Smooth muscle cell (in vitro differentiated cells): ENCODE measurements around the gene DNAJB9. TPM values are rescaled to one million over a fixed set of nuclear protein-coding genes. Genes with fewer than 3 reads are reported as not detected.

ENCODE experiments used
- DNase-seq: peaks from one replicate; lab custom pipeline; 2025; ENCODE audit not compliant: unreplicated experiment; lab: John Stamatoyannopoulos, UW
- H2AFZ ChIP-seq: fragments of 200-600 bp; sonication (generic); 2 replicates; pipeline ENCODE4 v1.6.0; 2016; ENCODE audit warnings: antibody characterized with exemption, low read depth, mild to moderate bottlenecking
- H3F3A ChIP-seq: fragments of 200-600 bp; sonication (generic); 2 replicates; pipeline ENCODE4 v1.6.0; 2017; ENCODE audit warnings: antibody characterized with exemption, low read depth
- H3K27ac ChIP-seq: fragments of 200-600 bp; sonication (generic); 2 replicates; pipeline ENCODE4 v1.5.1; 2016; ENCODE audit warnings: low read depth, mild to moderate bottlenecking
- H3K27me3 ChIP-seq: fragments of 200-600 bp; sonication (generic); 2 replicates; pipeline ENCODE4 v1.6.1; 2016; ENCODE audit warnings: low read depth, mild to moderate bottlenecking
- H3K36me3 ChIP-seq: fragments of 200-600 bp; sonication (generic); 2 replicates; pipeline ENCODE4 v1.5.1; 2016; ENCODE audit warnings: low read depth
- H3K4me1 ChIP-seq: fragments of 200-600 bp; sonication (generic); 2 replicates; pipeline ENCODE4 v1.5.1; 2016; ENCODE audit warnings: low read depth
- H3K4me2 ChIP-seq: fragments of 200-600 bp; sonication (generic); 2 replicates; pipeline ENCODE4 v1.6.0; 2016; ENCODE audit warnings: mild to moderate bottlenecking
- H3K4me3 ChIP-seq: fragments of 200-600 bp; sonication (generic); 2 replicates; pipeline ENCODE4 v1.5.1; 2016; ENCODE audit warnings: mild to moderate bottlenecking
- H3K79me2 ChIP-seq: fragments of 200-600 bp; sonication (generic); 2 replicates; pipeline ENCODE4 v1.6.0; 2016; ENCODE audit warnings: low read depth, mild to moderate bottlenecking
- H3K9ac ChIP-seq: fragments of 200-600 bp; sonication (generic); 2 replicates; pipeline ENCODE4 v1.6.0; 2016; ENCODE audit warnings: low read depth
- H3K9me3 ChIP-seq: fragments of 200-600 bp; sonication (generic); replicated peaks from 2 replicates; pipeline ENCODE4 v1.5.1; 2016; ENCODE audit warnings: low read depth
- H4K20me1 ChIP-seq: fragments of 200-600 bp; sonication (generic); 2 replicates; pipeline ENCODE4 v1.6.0; 2016; ENCODE audit warnings: low read depth
- WGBS: methylation state at CpG from one replicate; pipeline ENCODE4 v1.1.7; 2016; ENCODE audit warnings: low lambda C conversion rate; 5-methylcytosine and 5-hydroxymethylcytosine counted together
- polyA plus RNA-seq: library from polyadenylated mRNA; unstranded; fragments of >200 nt; fragmentation: Nextera tagmentation; extraction: Ambion mirVana; gene quantifications from 2 replicates; pipeline ENCODE4 v1.2.1, GENCODE V29; 2016
- total RNA-seq: library from RNA; depleted of rRNA; stranded (reverse); fragments of >200 nt; gene quantifications from 2 replicates; pipeline ENCODE4 v1.2.3, GENCODE V29; 2014
- TF ChIP-seq, protein P1 (sequence below): fragments of 200-600 bp; sonication (generic); IDR thresholded peaks from 2 replicates; pipeline ENCODE4 v1.5.1; 2017; ENCODE audit warnings: borderline replicate concordance, mild to moderate bottlenecking, antibody characterized with exemption; ENCODE audit not compliant: insufficient read depth, poor library complexity, severe bottlenecking

DNAJB9 gene
- total and polyA plus RNA-seq, 2 experiments from 2014 or later = 46.1 to 84.1 TPM

DNA sequence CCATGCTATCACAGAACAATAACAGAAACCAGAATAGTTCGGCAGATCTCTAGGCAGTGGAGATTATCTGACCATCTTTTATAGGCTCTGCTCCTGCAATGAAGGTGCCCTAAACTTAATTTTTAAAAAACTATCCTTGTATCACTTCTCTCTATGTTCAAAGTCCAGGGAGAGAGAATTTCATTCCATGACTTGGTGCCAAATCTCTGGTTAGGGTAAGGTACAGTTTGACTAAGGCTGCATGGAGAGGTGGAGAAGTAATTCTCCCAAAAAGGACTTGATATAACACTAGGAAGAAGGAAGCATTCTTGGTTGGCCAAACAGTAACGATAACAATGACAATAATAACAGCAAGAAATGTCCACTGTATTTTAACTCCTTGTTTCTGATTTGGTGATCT lies 40.0 kb downstream of the DNAJB9 start:
- Histone ChIP-seq H4K20me1 (no peaks in the 10 kb centered on the region), H3K4me1 (no peaks in the 10 kb centered on the region), H3K4me3 (no peak overlapping the region), H3K27ac (no peak overlapping the region), H3K27me3 (no peaks in the 10 kb centered on the region), H3K9me3 (no peaks in the 10 kb centered on the region), H3K9ac (no peak overlapping the region), H3K4me2 (no peak overlapping the region), H3F3A (no peaks in the 10 kb centered on the region), H3K36me3 (no peaks in the 10 kb centered on the region), H2AFZ (no peak overlapping the region), H3K79me2 (no peaks in the 10 kb centered on the region)
- TF ChIP-seq, protein P1, sequence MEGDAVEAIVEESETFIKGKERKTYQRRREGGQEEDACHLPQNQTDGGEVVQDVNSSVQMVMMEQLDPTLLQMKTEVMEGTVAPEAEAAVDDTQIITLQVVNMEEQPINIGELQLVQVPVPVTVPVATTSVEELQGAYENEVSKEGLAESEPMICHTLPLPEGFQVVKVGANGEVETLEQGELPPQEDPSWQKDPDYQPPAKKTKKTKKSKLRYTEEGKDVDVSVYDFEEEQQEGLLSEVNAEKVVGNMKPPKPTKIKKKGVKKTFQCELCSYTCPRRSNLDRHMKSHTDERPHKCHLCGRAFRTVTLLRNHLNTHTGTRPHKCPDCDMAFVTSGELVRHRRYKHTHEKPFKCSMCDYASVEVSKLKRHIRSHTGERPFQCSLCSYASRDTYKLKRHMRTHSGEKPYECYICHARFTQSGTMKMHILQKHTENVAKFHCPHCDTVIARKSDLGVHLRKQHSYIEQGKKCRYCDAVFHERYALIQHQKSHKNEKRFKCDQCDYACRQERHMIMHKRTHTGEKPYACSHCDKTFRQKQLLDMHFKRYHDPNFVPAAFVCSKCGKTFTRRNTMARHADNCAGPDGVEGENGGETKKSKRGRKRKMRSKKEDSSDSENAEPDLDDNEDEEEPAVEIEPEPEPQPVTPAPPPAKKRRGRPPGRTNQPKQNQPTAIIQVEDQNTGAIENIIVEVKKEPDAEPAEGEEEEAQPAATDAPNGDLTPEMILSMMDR = no peak
- WGBS = 94% methylated on average over 2 of the region's 2 CpGs
- DNase-seq = no peak

DNA sequence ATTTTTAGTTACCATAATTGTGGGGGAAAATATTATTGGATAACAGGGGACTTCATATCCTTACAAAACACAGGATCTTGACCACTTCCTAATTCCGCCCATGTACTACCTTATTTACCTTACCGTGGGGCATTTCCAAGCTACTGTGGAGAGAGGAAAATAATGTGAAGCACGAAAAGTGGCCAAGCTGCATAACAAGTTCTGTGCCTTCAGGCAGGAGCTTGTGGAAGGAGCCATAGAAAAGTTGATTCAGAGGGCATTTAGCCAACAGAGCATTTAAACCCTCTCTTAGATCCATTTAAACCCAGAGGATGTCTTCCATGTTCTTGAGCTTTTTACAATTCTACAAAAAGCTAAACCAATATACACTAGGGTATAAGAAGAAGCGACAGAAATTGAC lies 41.6 kb downstream of the DNAJB9 start:
- Histone ChIP-seq H4K20me1 (no peaks in the 10 kb centered on the region), H3K4me3 (no peak overlapping the region), H3K9me3 (no peaks in the 10 kb centered on the region), H3K27me3 (no peaks in the 10 kb centered on the region), H2AFZ (no peak overlapping the region), H3K4me1 (no peaks in the 10 kb centered on the region), H3K9ac (no peak overlapping the region), H3K79me2 (no peaks in the 10 kb centered on the region), H3K4me2 (no peak overlapping the region), H3K27ac (no peak overlapping the region), H3K36me3 (no peaks in the 10 kb centered on the region), H3F3A (no peaks in the 10 kb centered on the region)
- WGBS = 74% methylated on average over 4 of the region's 4 CpGs
- TF ChIP-seq, protein P1 = no peak
- no peak for DNase-seq

DNA sequence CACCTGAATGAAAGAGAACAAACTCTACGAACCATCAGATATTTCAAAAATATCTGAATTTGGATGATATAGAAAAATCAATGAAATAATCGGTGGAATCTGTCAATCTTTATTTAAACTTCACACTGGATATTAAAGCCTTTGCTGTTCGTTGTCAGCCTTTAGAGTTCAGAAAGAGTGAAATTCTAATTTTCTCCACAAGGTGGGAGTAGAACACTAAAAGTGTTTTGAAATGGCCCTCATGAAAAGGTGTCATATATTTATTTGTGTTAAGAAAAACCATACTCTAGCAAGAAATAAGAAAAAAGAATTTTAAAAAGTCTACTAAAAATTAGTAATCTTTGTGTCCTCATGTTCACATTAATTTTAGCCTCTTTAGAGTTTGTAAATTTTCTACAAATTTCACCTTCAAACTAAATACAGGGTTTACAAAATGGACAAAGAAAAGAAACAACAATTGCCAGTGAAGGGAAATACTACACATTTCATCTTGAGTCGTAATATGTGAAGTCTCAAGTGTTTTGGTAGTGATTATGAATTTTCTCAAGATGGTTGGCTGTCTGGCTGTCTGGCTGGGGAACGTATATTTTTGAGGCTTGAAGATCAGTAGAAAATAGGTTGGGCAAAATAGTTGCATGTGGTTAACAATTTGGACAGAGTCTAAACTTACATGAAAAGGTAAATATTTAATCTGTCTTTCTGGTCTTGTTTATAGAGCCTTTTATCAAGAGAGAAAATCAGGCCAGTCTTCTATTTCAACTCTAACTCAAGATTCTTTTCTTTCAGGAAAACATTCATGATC lies 43.7 kb downstream of the DNAJB9 start:
- H3K4me1 ChIP-seq = no peaks in the 10 kb centered on the region
- H3K79me2 ChIP-seq = no peaks in the 10 kb centered on the region
- whole genome bisulfite sequencing = 27% methylated on average over 5 of the region's 5 CpGs
- no peak overlapping the region for H2AFZ ChIP-seq
- TF ChIP-seq, protein P1 = peak; percentile 84
- H3K4me2 ChIP-seq = no peak overlapping the region
- DNase-seq = no peak
- no peaks in the 10 kb centered on the region for H3K36me3 ChIP-seq
- no peaks in the 10 kb centered on the region for H3K9me3 ChIP-seq
- H3K27ac ChIP-seq = no peak overlapping the region
- no peak overlapping the region for H3K9ac ChIP-seq
- no peak overlapping the region for H3K4me3 ChIP-seq
- no peaks in the 10 kb centered on the region for H4K20me1 ChIP-seq
- no peaks in the 10 kb centered on the region for H3F3A ChIP-seq
- H3K27me3 ChIP-seq = no peaks in the 10 kb centered on the region

DNA sequence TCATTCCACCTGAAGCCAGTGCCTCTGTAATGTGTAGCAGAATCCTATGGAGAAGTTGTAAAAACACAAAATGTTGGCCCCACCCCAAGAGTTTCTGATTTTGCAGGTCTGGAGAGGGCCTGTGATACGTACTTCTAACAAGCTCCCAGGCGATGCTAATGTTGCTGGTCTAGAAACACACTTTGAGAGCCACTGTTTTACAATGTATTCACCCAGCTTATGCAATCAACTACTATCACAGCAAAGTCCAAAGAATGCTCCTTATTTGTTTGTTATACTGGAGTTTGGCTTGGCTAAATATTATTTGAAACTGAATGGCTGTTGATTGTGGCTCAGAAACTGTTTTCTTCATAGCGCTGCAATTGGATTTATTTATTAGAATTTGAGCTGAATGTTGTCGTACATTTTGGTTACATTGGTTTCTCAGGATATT lies 44.3 kb downstream of the DNAJB9 start:
- H3K4me2 ChIP-seq = no peak overlapping the region
- no peaks in the 10 kb centered on the region for H4K20me1 ChIP-seq
- no peaks in the 10 kb centered on the region for H3F3A ChIP-seq
- H3K79me2 ChIP-seq = no peaks in the 10 kb centered on the region
- no peaks in the 10 kb centered on the region for H3K9me3 ChIP-seq
- H3K27ac ChIP-seq = no peak overlapping the region
- H2AFZ ChIP-seq = no peak overlapping the region
- no peak overlapping the region for H3K9ac ChIP-seq
- no peaks in the 10 kb centered on the region for H3K36me3 ChIP-seq
- TF ChIP-seq, protein P1 = no peak
- no peaks in the 10 kb centered on the region for H3K4me1 ChIP-seq
- DNase-seq = no peak
- H3K4me3 ChIP-seq = no peak overlapping the region
- 91% methylated on average over 4 of the region's 4 CpGs for WGBS
- no peaks in the 10 kb centered on the region for H3K27me3 ChIP-seq
